GM20431 (cell line): Measurements from ENCODE around the gene SH3BP2.

Experiments used
- in situ Hi-C: fragments of 300-500 bp; cut with MseI, MboI; formaldehyde crosslinking; loops from one replicate; pipeline ENCODE4 v1.15.0; 2020; ENCODE audit warnings: low sequenced_read_pairs; ENCODE audit not compliant: unreplicated experiment

The SH3BP2 gene

GRCh38 chr4:2827874-2828751, 35.2 kb downstream of the SH3BP2 start:
- in situ Hi-C loops = no loop called here

- in situ Hi-C loops = no loop called here
These were observed 35.9 kb downstream of the SH3BP2 start for GRCh38 chr4:2828758-2829181.

GRCh38 chr4:2829321-2829932, 36.5 kb downstream of the SH3BP2 start:
- in situ Hi-C loops = no loop called here

- in situ Hi-C loops = no loop called here
These were observed 37.1 kb downstream of the SH3BP2 start for GRCh38 chr4:2829933-2830451.

GRCh38 chr4:2830632-2831610, 38.0 kb downstream of the SH3BP2 start:
- in situ Hi-C loops = no loop called here

GRCh38 chr4:2831611-2832308, 38.9 kb downstream of the SH3BP2 start:
- in situ Hi-C loops = no loop called here

GRCh38 chr4:2832309-2832980, 39.6 kb downstream of the SH3BP2 start:
- in situ Hi-C loops = no loop called here

GRCh38 chr4:2832981-2833670, 40.2 kb downstream of the SH3BP2 start:
- in situ Hi-C loops = no loop called here

GRCh38 chr4:2833671-2834000, 40.8 kb downstream of the SH3BP2 start:
- in situ Hi-C loops = no loop called here

- in situ Hi-C loops = no loop called here
These were observed 41.4 kb downstream of the SH3BP2 start for GRCh38 chr4:2834001-2834921.

- in situ Hi-C loops = no loop called here
These were observed 43.1 kb downstream of the SH3BP2 start for GRCh38 chr4:2835978-2836377.

GRCh38 chr4:2836391-2836859, 43.5 kb downstream of the SH3BP2 start:
- in situ Hi-C loops = no loop called here

- in situ Hi-C loops = no loop called here
These were observed 44.4 kb downstream of the SH3BP2 start for GRCh38 chr4:2837110-2837903.

GRCh38 chr4:2837904-2838496, 45.1 kb downstream of the SH3BP2 start:
- in situ Hi-C loops = no loop called here

- in situ Hi-C loops = no loop called here
These were observed 46.2 kb downstream of the SH3BP2 start for GRCh38 chr4:2839060-2839459.

- in situ Hi-C loops = no loop called here
These were observed 49.9 kb downstream of the SH3BP2 start for GRCh38 chr4:2842687-2843262.
